Ovary (tissue), 9 donors: ENCODE results near the gene PLPP7. TPM values are rescaled to one million over a fixed set of nuclear protein-coding genes. Genes with fewer than 3 reads are reported as not detected.
"Not testable (repeated sequence)": the region's sequence is repeated elsewhere in the genome, so short reads cannot be mapped to it uniquely, and the experiment has no call there.

Source experiments
- DNase-seq, 5 donors: peaks; one replicate each; pipeline ENCODE4 v3.0.0-alpha.2; 2019 to 2020
- H3K27ac ChIP-seq, 2 donors: fragments of 200-600 bp; one replicate each; pipeline versions ENCODE4 v1.5.1 to v1.8.0; 2019 to 2022
- H3K27me3 ChIP-seq: fragments of 200-600 bp; one replicate; pipeline ENCODE4 v1.8.0; 2022
- H3K36me3 ChIP-seq: fragments of 200-600 bp; sonication (generic); one replicate; pipeline ENCODE4 v1.5.1; 2019
- H3K4me1 ChIP-seq: one replicate; pipeline ENCODE4 v1.8.1; 2013; ENCODE audit warnings: mild to moderate bottlenecking, moderate library complexity; ENCODE audit not compliant: insufficient read depth
- H3K4me3 ChIP-seq: fragments of 200-600 bp; sonication (generic); one replicate; pipeline ENCODE4 v1.5.1; 2017
- H3K9me3 ChIP-seq, 2 donors: fragments of 200-600 bp in 1 of 2; sonication (generic) in 1 of 2; one replicate each; pipeline versions ENCODE4 v1.5.1 to v1.8.1; 2013 to 2019; ENCODE audit warnings: mild to moderate bottlenecking in 1 of 2, moderate library complexity in 1 of 2
- CTCF ChIP-seq, 3 donors: fragments of 450-650 bp in 2 of 3; fragments of 200-600 bp in 1 of 3; IDR thresholded peaks; one replicate each; pipeline versions ENCODE4 v1.5.1 to v1.8.0; 2016 to 2022; ENCODE audit warnings: antibody characterized with exemption in 3 of 3, mild to moderate bottlenecking in 1 of 3
- EP300 ChIP-seq: sonication (generic); formaldehyde crosslinking; IDR thresholded peaks from one replicate; pipeline ENCODE4 v1.6.1; 2017; ENCODE audit warnings: antibody characterized with exemption
- POLR2A ChIP-seq: fragments of 450-650 bp; IDR thresholded peaks from one replicate; pipeline ENCODE4 v1.6.1; 2017; ENCODE audit warnings: antibody characterized with exemption, mild to moderate bottlenecking, moderate library complexity
- WGBS, 3 donors: extraction: QIAGEN DNeasy Blood & Tissue Kit in 1 of 3; methylation state at CpG; one replicate each; pipeline versions ENCODE4 v1.1.5 to v1.1.7; 2013 to 2017; 5-methylcytosine and 5-hydroxymethylcytosine counted together
- intact Hi-C, 4 donors: fragments of 100-400 bp; cut with DNase I; formaldehyde crosslinking; loops; one replicate each; pipeline versions ENCODE4 v1.11.0 to v1.15.1; 2022 to 2023
- polyA plus RNA-seq, 2 donors: library from polyadenylated mRNA; stranded (reverse); fragments of 200-250 nt in 1 of 2; fragments of 350-450 nt in 1 of 2; fragmentation: Illumina TruSeq in 1 of 2; extraction: RNeasy Lipid Tissue Mini Kit (QIAGEN cat#74804) in 1 of 2; gene quantifications; one replicate each; pipeline ENCODE4 v1.2.3, GENCODE V29; 2013 to 2014
- total RNA-seq, 7 donors: library from RNA; depleted of rRNA in 2 of 7; stranded (reverse); fragments of >200 nt in 2 of 7; fragmentation: NEBNext Ultra II Directional in 3 of 7; extraction: Animal tissue kit (Norgen Biotek cat#: 25700) in 3 of 7; gene quantifications; one replicate each; pipeline versions ENCODE4 v1.1.0 to v1.2.4, GENCODE V29; 2016 to 2023
- donor health status: DM: no; HTN: no; CAD: no; lungs with moderate emphysema.
- donor health status: DM: no; HTN: no; CAD: no.
- donor health status: Bipolar disorder and iron deficiency.
- donor health status: DM: yes; HTN: yes; CAD: no.
- donor health status: DM: no; HTN: no; CAD: no.
- donor health status: DM: yes; HTN: yes; CAD: no.

Gene PLPP7
- total and polyA plus RNA-seq, 9 donors: 3.6 to 12.0 (median 11.0) TPM

- intact Hi-C loops: no loop called here
- no peaks in the 10 kb centered on the region for H3K36me3 ChIP-seq
- no peak overlapping the region for H3K27ac ChIP-seq
- WGBS, 3 donors: 82 to 89% (median 86%) methylated on average over 20 of the region's 20 CpGs
- TF ChIP-seq EP300 (no peak), POLR2A (no peak), CTCF (IDR thresholded peaks at IDR 0.05) (no peak)
- no peaks in the 10 kb centered on the region for H3K9me3 ChIP-seq
- DNase-seq: no peak
- no peak overlapping the region for H3K4me3 ChIP-seq
- no peaks in the 10 kb centered on the region for H3K27me3 ChIP-seq
- peaks cover 9% of the 10 kb centered on the region for H3K4me1 ChIP-seq
These were observed 29.5 kb upstream of the PLPP7 start for GRCh38 chr9:131259916-131260597.

- Histone ChIP-seq H3K36me3 (no peaks in the 10 kb centered on the region), H3K4me1 (peaks cover 10% of the 10 kb centered on the region), H3K4me3 (no peak overlapping the region), H3K9me3 (no peaks in the 10 kb centered on the region), H3K27me3 (no peaks in the 10 kb centered on the region), H3K27ac (no peak overlapping the region)
- WGBS, 3 donors: 91 to 94% (median 93%) methylated on average over 33 of the region's 33 CpGs
- TF ChIP-seq CTCF (IDR thresholded peaks at IDR 0.05) (no peak), EP300 (no peak), POLR2A (no peak)
- no peak for DNase-seq
- intact Hi-C loops: no loop called here
These were observed 28.6 kb upstream of the PLPP7 start for GRCh38 chr9:131260751-131261452.

GRCh38 chr9:131262327-131263032 lies 27.0 kb upstream of the PLPP7 start:
- 85 to 86% (median 85%) methylated on average over 13 of the region's 13 CpGs for WGBS, 3 donors
- no peak overlapping the region for H3K27ac ChIP-seq
- H3K9me3 ChIP-seq: no peaks in the 10 kb centered on the region
- no peaks in the 10 kb centered on the region for H3K27me3 ChIP-seq
- no peak for DNase-seq
- no peak overlapping the region for H3K4me3 ChIP-seq
- TF ChIP-seq CTCF (IDR thresholded peaks at IDR 0.05): no peak
- H3K4me1 ChIP-seq: peaks cover 14% of the 10 kb centered on the region
- H3K36me3 ChIP-seq: no peaks in the 10 kb centered on the region
- intact Hi-C loops: no loop called here

GRCh38 chr9:131263033-131263343 lies 26.5 kb upstream of the PLPP7 start:
- H3K27ac ChIP-seq, DNase-seq, H3K4me3 ChIP-seq, intact Hi-C loops, H3K9me3 ChIP-seq, H3K27me3 ChIP-seq, H3K36me3 ChIP-seq: not testable (repeated sequence)
- H3K4me1 ChIP-seq: peaks cover 14% of the 10 kb centered on the region
- 93 to 97% (median 94%) methylated on average over 5 of the region's 5 CpGs for WGBS, 3 donors

GRCh38 chr9:131263701-131264100 lies 25.8 kb upstream of the PLPP7 start:
- TF ChIP-seq EP300 (no peak), POLR2A (no peak), CTCF (IDR thresholded peaks at IDR 0.05) (no peak)

More at GRCh38 chr9:131263701-131264100, 25.8 kb upstream of the PLPP7 start:
- peaks cover 14% of the 10 kb centered on the region for H3K4me1 ChIP-seq
- H3K9me3 ChIP-seq: no peaks in the 10 kb centered on the region
- no peaks in the 10 kb centered on the region for H3K36me3 ChIP-seq
- 92 to 93% (median 92%) methylated on average over 6 of the region's 6 CpGs for WGBS, 3 donors
- H3K27ac ChIP-seq: no peak overlapping the region
- no peak for DNase-seq
- H3K27me3 ChIP-seq: no peaks in the 10 kb centered on the region
- intact Hi-C loops: no loop called here
- H3K4me3 ChIP-seq: no peak overlapping the region
